GOT3 (cell line): ENCODE results near the gene SLC26A3.
"Not testable (repeated sequence)": the region's sequence is repeated elsewhere in the genome, so short reads cannot be mapped to it uniquely, and the experiment has no call there.

ENCODE experiments used
- DNase-seq: peaks from one replicate; lab custom pipeline; 2025; ENCODE audit warnings: mixed read lengths; lab: John Stamatoyannopoulos, UW

SLC26A3 gene

GRCh38 chr7:107803009-107803610 is at the start of gene SLC26A3:
TSS of gene SLC26A3 (minus strand) at chr7:107803223. CDS start at chr7:107794509, 8,714 bp downstream.
- DNase-seq, result no peak

GRCh38 chr7:107850643-107851042 is 47.6 kb upstream of the SLC26A3 start:
- DNase-seq, result no peak

GRCh38 chr7:107850216-107850615 is 47.2 kb upstream of the SLC26A3 start:
- no peak for DNase-seq

- not testable (repeated sequence) for DNase-seq
Observed at GRCh38 chr7:107848211-107848610, 45.2 kb upstream of the SLC26A3 start.

GRCh38 chr7:107847836-107848175 is 44.8 kb upstream of the SLC26A3 start:
- DNase-seq, result not testable (repeated sequence)

GRCh38 chr7:107847168-107847835 is 44.3 kb upstream of the SLC26A3 start:
- no peak for DNase-seq

GRCh38 chr7:107846324-107846723 is 43.3 kb upstream of the SLC26A3 start:
- no peak for DNase-seq

GRCh38 chr7:107843184-107843583 is 40.2 kb upstream of the SLC26A3 start:
- no peak for DNase-seq

GRCh38 chr7:107842213-107842612 is 39.2 kb upstream of the SLC26A3 start:
- no peak for DNase-seq

GRCh38 chr7:107838816-107839565 is 36.0 kb upstream of the SLC26A3 start:
- no peak for DNase-seq

- DNase-seq, result no peak
Observed at GRCh38 chr7:107838024-107838601, 35.1 kb upstream of the SLC26A3 start.

- DNase-seq, result no peak
Observed at GRCh38 chr7:107837145-107837512, 34.1 kb upstream of the SLC26A3 start.

GRCh38 chr7:107836237-107837144 is 33.5 kb upstream of the SLC26A3 start:
- DNase-seq, result no peak

GRCh38 chr7:107834401-107834800 is 31.4 kb upstream of the SLC26A3 start:
- no peak for DNase-seq

- DNase-seq, result no peak
Observed at GRCh38 chr7:107833684-107834106, 30.7 kb upstream of the SLC26A3 start.

- DNase-seq, result no peak
Observed at GRCh38 chr7:107830420-107830819, 27.4 kb upstream of the SLC26A3 start.

- DNase-seq, result no peak
Observed at GRCh38 chr7:107828540-107828939, 25.5 kb upstream of the SLC26A3 start.

- DNase-seq, result no peak
Observed at GRCh38 chr7:107827501-107827900, 24.5 kb upstream of the SLC26A3 start.

- no peak for DNase-seq
Observed at GRCh38 chr7:107826451-107826850, 23.4 kb upstream of the SLC26A3 start.

- DNase-seq, result no peak
Observed at GRCh38 chr7:107824858-107825257, 21.8 kb upstream of the SLC26A3 start.

GRCh38 chr7:107818622-107819021 is 15.6 kb upstream of the SLC26A3 start:
- no peak for DNase-seq
